Measurements from ENCODE around the gene CCDC85A.

CCDC85A gene

DNA sequence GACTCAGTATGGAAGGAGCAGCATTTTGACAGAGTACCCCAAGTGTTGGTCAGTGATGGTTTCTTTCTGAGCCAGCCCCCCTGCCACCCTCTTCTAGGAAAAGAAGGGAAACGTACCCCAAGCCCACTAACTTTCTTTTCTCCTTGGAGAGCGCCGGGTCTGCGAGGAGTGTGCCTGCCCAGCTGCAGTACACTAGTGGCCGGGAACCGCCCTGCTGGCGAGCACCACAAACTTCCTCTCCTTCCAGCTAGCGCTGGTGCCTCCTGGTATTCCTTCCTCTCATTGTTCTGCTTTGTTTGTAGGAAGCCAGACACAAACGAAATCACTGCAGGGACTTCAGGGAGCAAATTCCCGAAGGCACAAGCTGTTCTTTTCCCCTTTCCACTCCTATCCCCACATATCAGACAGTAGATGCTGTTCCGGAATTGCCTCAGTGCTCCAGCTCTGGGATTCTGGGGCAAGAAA is 1.8 kb downstream of the CCDC85A start:
- no peak overlapping the region for H3K27ac ChIP-seq (ENCODE audit: low read length)
- no peaks in the 10 kb centered on the region for H3K9me2 ChIP-seq (replicated peaks; ENCODE audit: insufficient read depth, low read length)
- no peaks in the 10 kb centered on the region for H3K9me3 ChIP-seq (replicated peaks; ENCODE audit: insufficient read depth, low read length)
- TF ChIP-seq, protein P1, sequence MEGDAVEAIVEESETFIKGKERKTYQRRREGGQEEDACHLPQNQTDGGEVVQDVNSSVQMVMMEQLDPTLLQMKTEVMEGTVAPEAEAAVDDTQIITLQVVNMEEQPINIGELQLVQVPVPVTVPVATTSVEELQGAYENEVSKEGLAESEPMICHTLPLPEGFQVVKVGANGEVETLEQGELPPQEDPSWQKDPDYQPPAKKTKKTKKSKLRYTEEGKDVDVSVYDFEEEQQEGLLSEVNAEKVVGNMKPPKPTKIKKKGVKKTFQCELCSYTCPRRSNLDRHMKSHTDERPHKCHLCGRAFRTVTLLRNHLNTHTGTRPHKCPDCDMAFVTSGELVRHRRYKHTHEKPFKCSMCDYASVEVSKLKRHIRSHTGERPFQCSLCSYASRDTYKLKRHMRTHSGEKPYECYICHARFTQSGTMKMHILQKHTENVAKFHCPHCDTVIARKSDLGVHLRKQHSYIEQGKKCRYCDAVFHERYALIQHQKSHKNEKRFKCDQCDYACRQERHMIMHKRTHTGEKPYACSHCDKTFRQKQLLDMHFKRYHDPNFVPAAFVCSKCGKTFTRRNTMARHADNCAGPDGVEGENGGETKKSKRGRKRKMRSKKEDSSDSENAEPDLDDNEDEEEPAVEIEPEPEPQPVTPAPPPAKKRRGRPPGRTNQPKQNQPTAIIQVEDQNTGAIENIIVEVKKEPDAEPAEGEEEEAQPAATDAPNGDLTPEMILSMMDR (IDR thresholded peaks at IDR 0.05; ENCODE audit: low read length): no peak
- TF ChIP-seq EZH2phosphoT487 (IDR thresholded peaks at IDR 0.05; ENCODE audit: low read length) (no peak), EZH2 (optimal IDR thresholded peaks at IDR 0.05; ENCODE audit: low read depth, low read length) (no peak)
- H2AFZ ChIP-seq (ENCODE audit: low read length): no peak overlapping the region
- no peaks in the 10 kb centered on the region for H4K20me1 ChIP-seq (ENCODE audit: insufficient read depth, low read length)
- no peak overlapping the region for H3K9ac ChIP-seq (ENCODE audit: low read length)
- no peaks in the 10 kb centered on the region for H3K4me1 ChIP-seq (ENCODE audit: low read length)
- H3K36me3 ChIP-seq (replicated peaks; ENCODE audit: insufficient read depth, low read length): no peaks in the 10 kb centered on the region
- no peak for DNase-seq
- no peaks in the 10 kb centered on the region for H3K79me2 ChIP-seq (ENCODE audit: low read length)
- peak overlapping the region; percentile 96; the same call in 1 of the 2 replicates for H3K4me2 ChIP-seq (ENCODE audit: low read depth, low read length)
- peak overlapping the region; percentile 61; the same call in 1 of the 2 replicates for H3K4me3 ChIP-seq (ENCODE audit: low read length)
- no peaks in the 10 kb centered on the region for H3F3A ChIP-seq (ENCODE audit: insufficient read depth, low read length)
- H3K27me3 ChIP-seq (replicated peaks; ENCODE audit: insufficient read depth, low read length): 0 out of 2 replicates have a peak, but pooled peaks cover 4% of the 10 kb centered on the region

GRCh38 chr2:56191617-56192016 is 7.8 kb downstream of the CCDC85A start:
- peak; percentile 29 for DNase-seq
- Histone ChIP-seq H3K27ac (ENCODE audit: low read length) (no peak overlapping the region), H3K4me2 (ENCODE audit: low read depth, low read length) (no peak overlapping the region)

DNA sequence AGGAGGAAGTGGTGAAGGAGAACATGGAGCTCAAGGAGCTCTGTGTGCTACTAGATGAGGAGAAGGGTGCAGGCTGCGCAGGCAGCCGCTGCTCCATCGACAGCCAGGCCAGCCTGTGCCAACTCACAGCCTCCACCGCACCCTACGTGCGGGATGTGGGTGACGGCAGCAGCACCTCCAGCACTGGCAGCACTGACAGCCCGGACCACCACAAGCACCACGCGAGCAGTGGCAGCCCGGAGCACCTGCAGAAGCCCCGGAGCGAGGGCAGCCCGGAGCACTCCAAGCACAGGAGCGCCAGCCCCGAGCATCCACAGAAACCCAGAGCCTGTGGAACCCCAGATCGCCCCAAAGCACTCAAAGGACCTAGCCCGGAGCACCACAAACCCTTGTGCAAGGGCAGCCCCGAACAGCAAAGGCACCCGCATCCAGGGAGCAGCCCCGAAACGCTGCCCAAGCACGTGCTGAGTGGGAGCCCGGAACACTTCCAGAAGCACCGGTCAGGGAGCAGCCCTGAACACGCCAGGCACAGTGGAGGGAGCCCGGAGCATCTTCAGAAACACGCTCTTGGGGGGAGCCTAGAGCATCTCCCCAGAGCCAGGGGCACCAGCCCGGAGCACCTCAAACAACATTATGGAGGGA is 9.0 kb downstream of the CCDC85A start:
- no peaks in the 10 kb centered on the region for H3K27me3 ChIP-seq (replicated peaks; ENCODE audit: insufficient read depth, low read length)
- DNase-seq: no peak

More at GRCh38 chr2:56191617-56192016, 7.8 kb downstream of the CCDC85A start:
- H3K36me3 ChIP-seq (replicated peaks; ENCODE audit: insufficient read depth, low read length): no peaks in the 10 kb centered on the region
- no peaks in the 10 kb centered on the region for H3K9me3 ChIP-seq (replicated peaks; ENCODE audit: insufficient read depth, low read length)
- H3K27me3 ChIP-seq (replicated peaks; ENCODE audit: insufficient read depth, low read length): no peaks in the 10 kb centered on the region
- no peaks in the 10 kb centered on the region for H3K9me2 ChIP-seq (replicated peaks; ENCODE audit: insufficient read depth, low read length)
- H2AFZ ChIP-seq (ENCODE audit: low read length): no peak overlapping the region
- H3K79me2 ChIP-seq (ENCODE audit: low read length): no peaks in the 10 kb centered on the region
- no peaks in the 10 kb centered on the region for H3K4me1 ChIP-seq (ENCODE audit: low read length)
- TF ChIP-seq EZH2 (optimal IDR thresholded peaks at IDR 0.05; ENCODE audit: low read depth, low read length) (no peak), EZH2phosphoT487 (IDR thresholded peaks at IDR 0.05; ENCODE audit: low read length) (no peak)
- TF ChIP-seq, protein P1 (IDR thresholded peaks at IDR 0.05; ENCODE audit: low read length): peak; percentile 45
- H3K9ac ChIP-seq (ENCODE audit: low read length): no peak overlapping the region
- H3K4me3 ChIP-seq (ENCODE audit: low read length): no peak overlapping the region
- no peaks in the 10 kb centered on the region for H3F3A ChIP-seq (ENCODE audit: insufficient read depth, low read length)
- H4K20me1 ChIP-seq (ENCODE audit: insufficient read depth, low read length): no peaks in the 10 kb centered on the region

More for the DNA sequence above, 9.0 kb downstream of the CCDC85A start:
- no peaks in the 10 kb centered on the region for H4K20me1 ChIP-seq (ENCODE audit: insufficient read depth, low read length)
- no peaks in the 10 kb centered on the region for H3K9me3 ChIP-seq (replicated peaks; ENCODE audit: insufficient read depth, low read length)
- H3K9me2 ChIP-seq (replicated peaks; ENCODE audit: insufficient read depth, low read length): no peaks in the 10 kb centered on the region
- H3K27ac ChIP-seq (ENCODE audit: low read length): no peak overlapping the region
- no peak overlapping the region for H3K4me3 ChIP-seq (ENCODE audit: low read length)
- no peaks in the 10 kb centered on the region for H3K36me3 ChIP-seq (replicated peaks; ENCODE audit: insufficient read depth, low read length)
- no peak overlapping the region for H3K9ac ChIP-seq (ENCODE audit: low read length)
- no peak overlapping the region for H3K4me2 ChIP-seq (ENCODE audit: low read depth, low read length)
- no peak overlapping the region for H2AFZ ChIP-seq (ENCODE audit: low read length)
- no peaks in the 10 kb centered on the region for H3K4me1 ChIP-seq (ENCODE audit: low read length)
- no peaks in the 10 kb centered on the region for H3F3A ChIP-seq (ENCODE audit: insufficient read depth, low read length)
- no peaks in the 10 kb centered on the region for H3K79me2 ChIP-seq (ENCODE audit: low read length)
- TF ChIP-seq, protein P1 (IDR thresholded peaks at IDR 0.05; ENCODE audit: low read length): no peak
- TF ChIP-seq EZH2 (optimal IDR thresholded peaks at IDR 0.05; ENCODE audit: low read depth, low read length) (no peak), EZH2phosphoT487 (IDR thresholded peaks at IDR 0.05; ENCODE audit: low read length) (no peak)

All from MM.1S (cell line).